Neuronal stem cell (in vitro differentiated cells): ENCODE results near the gene QPRT.

Source experiments
- DNase-seq: peaks from one replicate; pipeline ENCODE4 v3.0.0-alpha.2; 2013; ENCODE audit warnings: low spot score
- H2AFZ ChIP-seq: one replicate; pipeline ENCODE4 v1.6.1; 2013; ENCODE audit warnings: mild to moderate bottlenecking, low read length, inconsistent platforms
- H2AK5ac ChIP-seq: 2 replicates; pipeline ENCODE4 v1.6.1; 2013; ENCODE audit warnings: low read depth, mild to moderate bottlenecking, inconsistent platforms, low read length, moderate library complexity, mixed read lengths
- H2BK120ac ChIP-seq: 2 replicates; pipeline ENCODE4 v1.6.1; 2013; ENCODE audit warnings: low read depth, mild to moderate bottlenecking, inconsistent platforms, low read length, moderate library complexity, mixed read lengths
- H2BK12ac ChIP-seq: one replicate; pipeline ENCODE4 v1.6.1; 2013; ENCODE audit warnings: low read length, inconsistent platforms
- H2BK15ac ChIP-seq: 2 replicates; pipeline ENCODE4 v1.6.1; 2013; ENCODE audit warnings: mild to moderate bottlenecking, low read length, inconsistent platforms, mixed read lengths
- H2BK5ac ChIP-seq: one replicate; pipeline ENCODE4 v1.6.1; 2013; ENCODE audit warnings: inconsistent platforms, mild to moderate bottlenecking, low read length, moderate library complexity
- H3K14ac ChIP-seq: one replicate; pipeline ENCODE4 v1.6.1; 2013; ENCODE audit warnings: low read length, inconsistent platforms
- H3K18ac ChIP-seq: 2 replicates; pipeline ENCODE4 v1.6.1; 2013; ENCODE audit warnings: low read length, inconsistent platforms
- H3K23ac ChIP-seq: 2 replicates; pipeline ENCODE4 v1.6.1; 2013; ENCODE audit warnings: low read depth, mild to moderate bottlenecking, mixed read lengths, low read length, inconsistent platforms; ENCODE audit not compliant: poor library complexity
- H3K27ac ChIP-seq: replicated peaks from 3 replicates; pipeline ENCODE4 v1.5.1; 2013; ENCODE audit warnings: low read length, inconsistent platforms
- H3K27me3 ChIP-seq, 3 experiments: 2 replicates each; pipeline ENCODE4 v1.6.1; 2013; ENCODE audit warnings: low read length in 3 of 3, mild to moderate bottlenecking in 2 of 3, inconsistent platforms in 1 of 3, low read depth in 1 of 3, mixed read lengths in 1 of 3, moderate library complexity in 1 of 3; ENCODE audit not compliant: control insufficient read depth in 3 of 3, insufficient read depth in 3 of 3
- H3K36me3 ChIP-seq, 2 donors: replicated peaks in 1 of 2; 2 replicates each; pipeline ENCODE4 v1.6.1; 2013; ENCODE audit warnings: low read length in 2 of 2; ENCODE audit not compliant: control insufficient read depth in 2 of 2, insufficient read depth in 2 of 2
- H3K4ac ChIP-seq: 2 replicates; pipeline ENCODE4 v1.6.1; 2013; ENCODE audit warnings: inconsistent platforms, mild to moderate bottlenecking, low read length, moderate library complexity
- H3K4me1 ChIP-seq, 2 donors: 1 replicate in 1 of 2; 2 replicates in 1 of 2; pipeline ENCODE4 v1.6.1; 2013; ENCODE audit warnings: low read length in 2 of 2, low read depth in 1 of 2; ENCODE audit not compliant: control insufficient read depth in 2 of 2, insufficient read depth in 1 of 2
- H3K4me2 ChIP-seq: one replicate; pipeline ENCODE4 v1.6.1; 2013; ENCODE audit warnings: mild to moderate bottlenecking, low read length, inconsistent platforms; ENCODE audit not compliant: insufficient read depth, poor library complexity, severe bottlenecking
- H3K4me3 ChIP-seq, 2 donors: 2 replicates each; pipeline ENCODE4 v1.5.1; 2013; ENCODE audit warnings: low read length in 2 of 2, mild to moderate bottlenecking in 2 of 2, inconsistent platforms in 1 of 2, moderate library complexity in 1 of 2
- H3K79me1 ChIP-seq: one replicate; pipeline ENCODE4 v1.6.1; 2013; ENCODE audit warnings: low read depth, mild to moderate bottlenecking, inconsistent platforms, low read length, moderate library complexity
- H3K9ac ChIP-seq: one replicate; pipeline ENCODE4 v1.6.1; 2013; ENCODE audit warnings: mild to moderate bottlenecking, low read depth, low read length, inconsistent platforms; ENCODE audit not compliant: poor library complexity
- H3K9me3 ChIP-seq, 2 donors: replicated peaks in 1 of 2; 2 replicates each; pipeline versions ENCODE3 to v1.6.1; 2013; ENCODE audit warnings: low read length in 2 of 2, mild to moderate bottlenecking in 2 of 2, inconsistent platforms in 1 of 2, low read depth in 1 of 2, mixed read lengths in 1 of 2, moderate library complexity in 1 of 2; ENCODE audit not compliant: control insufficient read depth in 2 of 2, insufficient read depth in 1 of 2
- H4K8ac ChIP-seq: one replicate; pipeline ENCODE4 v1.6.1; 2013; ENCODE audit warnings: low read depth, mild to moderate bottlenecking, inconsistent platforms, low read length, moderate library complexity
- H4K91ac ChIP-seq: one replicate; pipeline ENCODE4 v1.6.1; 2013; ENCODE audit warnings: low read length, low read depth, mild to moderate bottlenecking, inconsistent platforms; ENCODE audit not compliant: poor library complexity
- WGBS, 2 donors: extraction: QIAGEN DNeasy Blood & Tissue Kit; methylation state at CpG; one replicate each; pipeline ENCODE4 v1.1.7; 2013; ENCODE audit warnings: missing lambda C conversion rate in 2 of 2, mixed read lengths in 1 of 2; ENCODE audit not compliant: insufficient read length in 2 of 2, insufficient replicate concordance in 1 of 2; ENCODE audit errors: extremely low coverage in 2 of 2; 5-methylcytosine and 5-hydroxymethylcytosine counted together

Gene QPRT

DNA sequence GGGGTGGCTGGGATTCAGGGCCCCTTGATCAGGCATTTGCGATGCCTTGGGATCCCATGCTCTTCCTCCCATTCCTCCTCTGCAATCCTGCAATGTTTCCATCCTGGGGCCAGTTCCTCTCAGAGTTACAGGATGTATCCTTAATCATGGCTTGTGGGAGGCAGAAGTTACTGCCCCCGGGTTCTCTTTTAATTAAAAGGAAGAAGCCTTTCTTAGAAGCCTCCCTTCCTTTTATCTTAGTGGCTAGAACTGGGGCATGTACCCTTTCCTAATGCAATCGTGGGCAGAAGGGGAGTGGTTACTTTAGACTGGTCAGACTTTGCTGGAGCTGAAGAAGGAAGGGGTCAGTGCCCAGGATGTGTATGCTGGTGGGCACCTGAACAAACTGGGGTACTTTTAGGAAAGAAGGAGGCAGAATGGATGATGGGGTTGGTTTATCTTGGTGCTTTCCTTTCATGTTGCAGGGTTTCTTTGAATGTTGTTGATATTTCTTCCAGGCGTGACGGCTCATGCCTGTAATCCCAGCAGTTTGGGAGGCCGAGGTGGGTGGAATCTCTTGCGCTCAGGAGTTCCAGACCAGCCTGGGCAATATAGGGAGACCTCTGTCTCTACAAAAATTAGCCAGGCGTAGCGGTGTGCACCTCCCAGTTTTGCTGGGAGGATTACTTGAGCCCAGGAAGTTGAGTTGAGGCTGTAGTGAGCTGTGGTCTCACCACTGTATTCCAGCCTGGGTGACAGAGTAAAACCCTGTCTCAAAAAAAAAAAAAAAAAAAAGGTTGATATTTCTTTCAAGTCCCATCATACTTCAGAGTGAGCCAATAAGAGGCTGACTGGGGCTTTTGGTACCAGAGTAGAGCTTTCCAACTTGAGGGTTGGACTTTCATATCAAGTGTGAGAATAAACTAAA, 29.1 kb upstream of the QPRT start:
- Histone ChIP-seq H2BK15ac (no peak overlapping the region), H3K4me2 (no peak overlapping the region), H3K36me3 (no peaks in the 10 kb centered on the region), H2BK5ac (no peak overlapping the region), H3K9ac (no peak overlapping the region), H3K18ac (no peak overlapping the region), H2BK12ac (no peak overlapping the region), H3K4ac (no peak overlapping the region), H3K4me1 (peaks cover 2 to 4% of the 10 kb centered on the region in 2 donors), H3K23ac (no peak overlapping the region), H2BK120ac (no peak overlapping the region), H3K9me3 (no peaks in the 10 kb centered on the region), H2AK5ac (no peak overlapping the region), H3K27me3 (no peaks in the 10 kb centered on the region), H3K27ac (no peak overlapping the region), H3K4me3 (no peak overlapping the region), H4K91ac (no peak overlapping the region), H2AFZ (peak overlapping the region; percentile 74), H4K8ac (no peak overlapping the region), H3K14ac (no peak overlapping the region), H3K79me1 (no peaks in the 10 kb centered on the region)
- WGBS, 2 donors: no CpG with 5 or more reads among the region's 9 CpGs
- DNase-seq: no peak

GRCh38 chr16:29650771-29651170, 28.2 kb upstream of the QPRT start:
- Histone ChIP-seq H2BK5ac (no peak overlapping the region), H3K18ac (no peak overlapping the region), H2AFZ (no peak overlapping the region), H2AK5ac (no peak overlapping the region), H3K4me2 (no peak overlapping the region), H2BK120ac (no peak overlapping the region), H3K4me3 (no peak overlapping the region), H2BK15ac (no peak overlapping the region), H2BK12ac (no peak overlapping the region), H3K79me1 (no peaks in the 10 kb centered on the region), H3K9me3 (no peaks in the 10 kb centered on the region), H3K4ac (no peak overlapping the region), H3K36me3 (no peaks in the 10 kb centered on the region), H3K27me3 (no peaks in the 10 kb centered on the region), H4K8ac (no peak overlapping the region), H4K91ac (no peak overlapping the region), H3K23ac (no peak overlapping the region), H3K4me1 (peaks cover 4 to 6% of the 10 kb centered on the region in 2 donors), H3K14ac (no peak overlapping the region), H3K27ac (no peak overlapping the region), H3K9ac (no peak overlapping the region)
- no peak for DNase-seq
- no CpG with 5 or more reads among the region's 2 CpGs for WGBS, 2 donors

- H3K36me3 ChIP-seq: no peaks in the 10 kb centered on the region
- no CpG with 5 or more reads among the region's 2 CpGs for WGBS, 2 donors
These were observed 27.1 kb upstream of the QPRT start for GRCh38 chr16:29651774-29652349.

GRCh38 chr16:29653471-29653870, 25.5 kb upstream of the QPRT start:
- Histone ChIP-seq H3K23ac (no peak overlapping the region), H2BK120ac (no peak overlapping the region), H3K9ac (no peak overlapping the region), H3K27ac (no peak overlapping the region), H3K9me3 (no peaks in the 10 kb centered on the region), H3K18ac (no peak overlapping the region), H2AFZ (peak overlapping the region; percentile 5), H3K4me1 (peaks cover 4 to 6% of the 10 kb centered on the region in 2 donors), H3K27me3 (no peaks in the 10 kb centered on the region), H3K79me1 (no peaks in the 10 kb centered on the region), H4K91ac (no peak overlapping the region), H2BK15ac (no peak overlapping the region), H3K4me3 (no peak overlapping the region), H3K4me2 (no peak overlapping the region), H3K4ac (no peak overlapping the region), H2AK5ac (peak overlapping the region; percentile 14), H2BK12ac (no peak overlapping the region), H2BK5ac (no peak overlapping the region), H4K8ac (no peak overlapping the region), H3K14ac (no peak overlapping the region), H3K36me3 (no peaks in the 10 kb centered on the region)
- DNase-seq: no peak
- WGBS, 2 donors: no CpG with 5 or more reads among the region's 12 CpGs

More at GRCh38 chr16:29651774-29652349, 27.1 kb upstream of the QPRT start:
- Histone ChIP-seq H2BK5ac (no peak overlapping the region), H2BK15ac (no peak overlapping the region), H2AK5ac (no peak overlapping the region), H3K18ac (no peak overlapping the region), H2AFZ (no peak overlapping the region), H3K79me1 (no peaks in the 10 kb centered on the region), H3K4ac (no peak overlapping the region), H3K4me2 (no peak overlapping the region), H3K23ac (no peak overlapping the region), H3K4me1 (peaks cover 4 to 6% of the 10 kb centered on the region in 2 donors), H3K9me3 (no peaks in the 10 kb centered on the region), H3K27me3 (no peaks in the 10 kb centered on the region), H3K4me3 (no peak overlapping the region), H3K14ac (no peak overlapping the region), H2BK120ac (no peak overlapping the region), H4K8ac (no peak overlapping the region), H2BK12ac (no peak overlapping the region), H3K9ac (no peak overlapping the region), H4K91ac (no peak overlapping the region), H3K27ac (no peak overlapping the region)
- DNase-seq: no peak
